Omental fat pad (tissue), 4 donors: ENCODE data around the gene TAS2R10. TPM values are rescaled to one million over a fixed set of nuclear protein-coding genes. Genes with fewer than 3 reads are reported as not detected.

Experiments
- ATAC-seq: fragments of 150-250 bp; one replicate; pipeline ENCODE4 v1.9.1; 2016; ENCODE audit warnings: mild to moderate bottlenecking, moderate library complexity; ENCODE audit not compliant: low FRiP score
- DNase-seq: peaks from one replicate; pipeline ENCODE4 v3.0.0-alpha.2; 2019; ENCODE audit warnings: low spot score
- total RNA-seq, 4 donors: library from RNA; depleted of rRNA; stranded (reverse); fragments of >200 nt; gene quantifications; one replicate each; pipeline ENCODE4 v1.1.0, GENCODE V29; 2016
- TF ChIP-seq, protein P1 (sequence below), 3 donors: fragments of 450-650 bp; IDR thresholded peaks; one replicate each; pipeline ENCODE4 v1.5.1; 2016 to 2017; ENCODE audit warnings: antibody characterized with exemption in 3 of 3, mild to moderate bottlenecking in 3 of 3, moderate library complexity in 2 of 3

Gene TAS2R10, protein sequence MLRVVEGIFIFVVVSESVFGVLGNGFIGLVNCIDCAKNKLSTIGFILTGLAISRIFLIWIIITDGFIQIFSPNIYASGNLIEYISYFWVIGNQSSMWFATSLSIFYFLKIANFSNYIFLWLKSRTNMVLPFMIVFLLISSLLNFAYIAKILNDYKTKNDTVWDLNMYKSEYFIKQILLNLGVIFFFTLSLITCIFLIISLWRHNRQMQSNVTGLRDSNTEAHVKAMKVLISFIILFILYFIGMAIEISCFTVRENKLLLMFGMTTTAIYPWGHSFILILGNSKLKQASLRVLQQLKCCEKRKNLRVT
- 1 to 10 TPM in 1 of 4 donors, under 1 TPM in 1, not detected in 2; 0.88 to 1.9 TPM for total RNA-seq

DNA sequence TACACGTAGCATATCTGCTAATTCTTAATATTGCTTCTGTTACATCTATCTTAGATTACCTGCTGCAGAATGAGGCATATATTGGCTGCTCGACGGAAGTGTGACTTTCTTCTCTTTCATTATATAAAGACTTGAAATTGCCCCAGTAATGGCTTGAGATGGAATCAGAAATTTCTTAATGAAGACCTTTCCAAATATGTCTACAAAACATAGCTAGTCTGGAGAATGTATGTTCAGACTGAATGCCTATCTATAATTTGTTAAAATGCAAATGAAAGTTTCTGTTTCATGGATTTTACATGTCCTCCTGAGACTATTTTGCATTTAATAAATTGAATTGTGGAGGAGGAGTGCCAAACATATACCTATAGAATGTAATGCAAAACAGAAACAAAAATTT is at the start of gene TAS2R10:
TSS of gene TAS2R10 (minus strand) at position 101 of the 400 bp plus-strand sequence. CDS start at position 12, 89 bp downstream.
- no peak for DNase-seq

GRCh38 chr12:10873378-10873777 is 47.2 kb upstream of the TAS2R10 start:
- ATAC-seq (no peak), DNase-seq (no peak)
- TF ChIP-seq, protein P1, sequence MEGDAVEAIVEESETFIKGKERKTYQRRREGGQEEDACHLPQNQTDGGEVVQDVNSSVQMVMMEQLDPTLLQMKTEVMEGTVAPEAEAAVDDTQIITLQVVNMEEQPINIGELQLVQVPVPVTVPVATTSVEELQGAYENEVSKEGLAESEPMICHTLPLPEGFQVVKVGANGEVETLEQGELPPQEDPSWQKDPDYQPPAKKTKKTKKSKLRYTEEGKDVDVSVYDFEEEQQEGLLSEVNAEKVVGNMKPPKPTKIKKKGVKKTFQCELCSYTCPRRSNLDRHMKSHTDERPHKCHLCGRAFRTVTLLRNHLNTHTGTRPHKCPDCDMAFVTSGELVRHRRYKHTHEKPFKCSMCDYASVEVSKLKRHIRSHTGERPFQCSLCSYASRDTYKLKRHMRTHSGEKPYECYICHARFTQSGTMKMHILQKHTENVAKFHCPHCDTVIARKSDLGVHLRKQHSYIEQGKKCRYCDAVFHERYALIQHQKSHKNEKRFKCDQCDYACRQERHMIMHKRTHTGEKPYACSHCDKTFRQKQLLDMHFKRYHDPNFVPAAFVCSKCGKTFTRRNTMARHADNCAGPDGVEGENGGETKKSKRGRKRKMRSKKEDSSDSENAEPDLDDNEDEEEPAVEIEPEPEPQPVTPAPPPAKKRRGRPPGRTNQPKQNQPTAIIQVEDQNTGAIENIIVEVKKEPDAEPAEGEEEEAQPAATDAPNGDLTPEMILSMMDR (IDR thresholded peaks at IDR 0.05) = no peak

More for the DNA sequence above, at the start of gene TAS2R10:
- no peak for ATAC-seq
- TF ChIP-seq, protein P1 (IDR thresholded peaks at IDR 0.05) = no peak

GRCh38 chr12:10867381-10867780 is 41.2 kb upstream of the TAS2R10 start:
- DNase-seq (no peak), ATAC-seq (no peak)
- TF ChIP-seq, protein P1 (IDR thresholded peaks at IDR 0.05) = no peak

GRCh38 chr12:10863512-10864218 is 37.5 kb upstream of the TAS2R10 start:
- TF ChIP-seq, protein P1 (IDR thresholded peaks at IDR 0.05) = no peak
- ATAC-seq (no peak), DNase-seq (no peak)

DNA sequence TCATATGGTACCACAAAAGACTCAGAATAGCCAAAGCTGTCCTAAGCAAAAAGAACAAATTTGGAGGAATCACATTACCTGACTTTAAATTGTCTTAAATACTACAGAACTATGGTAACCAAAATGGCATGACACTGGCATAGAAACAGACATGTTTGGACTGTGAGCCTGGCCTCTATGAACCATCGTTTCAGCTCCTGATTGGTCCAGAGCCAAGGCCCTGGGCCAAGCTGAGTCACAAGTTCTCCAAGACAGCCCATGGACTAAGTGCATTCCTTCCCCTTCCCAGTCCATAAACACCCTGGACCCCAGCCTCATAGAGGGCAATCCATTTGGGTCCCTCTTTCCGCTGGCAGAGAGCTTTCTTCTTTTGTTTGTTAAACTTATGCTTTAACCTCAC is 35.2 kb upstream of the TAS2R10 start:
- TF ChIP-seq, protein P1 (IDR thresholded peaks at IDR 0.05) = no peak
- ATAC-seq (no peak), DNase-seq (no peak)

DNA sequence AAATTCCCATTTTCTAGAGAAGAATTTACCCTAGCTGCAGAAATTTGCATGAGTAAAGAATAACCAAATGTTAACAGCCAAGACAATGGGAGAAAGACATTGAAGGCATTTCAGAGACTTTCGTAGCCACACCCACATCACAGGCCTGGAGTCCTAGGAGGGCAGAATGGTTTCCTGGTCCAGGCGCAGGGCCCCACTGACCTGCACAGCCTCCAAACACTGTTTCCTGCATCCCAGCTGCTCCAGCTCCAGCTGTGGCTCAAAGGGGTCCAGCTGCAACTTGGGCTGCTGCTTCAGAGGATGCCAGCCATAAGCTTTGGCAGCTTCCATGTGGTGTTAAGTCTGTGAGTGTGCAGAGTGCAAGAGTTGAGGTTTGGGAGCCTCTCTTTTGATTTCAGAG is 29.6 kb upstream of the TAS2R10 start:
- TF ChIP-seq, protein P1 (IDR thresholded peaks at IDR 0.05) = no peak
- DNase-seq = no peak
- ATAC-seq = no peak
